GM21723 (cell line): Measurements from ENCODE around the gene WASHC4.

Experiments used
- ATAC-seq: cut with Tn5 transposase; IDR thresholded peaks from one replicate; pipeline ENCODE4 v1.9.1; 2021; ENCODE audit warnings: mild to moderate bottlenecking, moderate library complexity; ENCODE audit not compliant: unreplicated experiment

The WASHC4 gene

DNA sequence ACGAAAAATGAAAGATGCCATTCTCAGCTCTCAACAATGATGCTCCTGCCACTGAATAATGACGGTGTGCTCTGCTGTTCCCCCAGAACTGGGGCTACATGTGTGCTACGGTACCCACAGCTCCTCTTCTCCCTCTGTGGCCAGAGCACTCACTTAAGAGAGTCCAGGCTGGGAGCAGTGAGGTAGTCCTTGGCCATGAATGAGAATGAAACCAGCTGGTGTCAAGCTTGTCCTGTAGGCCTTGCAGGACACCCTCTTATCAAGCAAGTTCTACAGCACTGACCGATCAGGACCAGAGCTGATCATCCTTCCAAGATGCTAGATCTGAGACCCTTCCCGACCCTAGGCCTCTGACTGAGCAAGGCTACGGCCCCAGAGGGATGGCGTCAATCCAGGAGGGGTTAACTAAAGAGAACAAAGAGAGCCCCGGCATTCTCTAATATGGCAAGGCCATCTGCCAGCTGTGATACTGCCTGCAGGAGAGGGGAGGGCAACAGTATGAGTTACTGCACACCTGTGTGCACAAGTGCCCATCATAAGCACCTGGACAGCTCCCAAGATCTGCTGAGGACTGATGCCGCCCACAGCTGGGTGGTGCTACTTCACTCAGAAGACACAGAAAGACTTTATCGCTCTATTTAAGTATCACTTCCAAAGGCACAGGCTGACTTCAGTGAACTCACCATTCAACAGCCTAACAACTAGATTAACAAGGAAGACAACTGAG is 98.0 kb downstream of the WASHC4 start:
- no peak for ATAC-seq

DNA sequence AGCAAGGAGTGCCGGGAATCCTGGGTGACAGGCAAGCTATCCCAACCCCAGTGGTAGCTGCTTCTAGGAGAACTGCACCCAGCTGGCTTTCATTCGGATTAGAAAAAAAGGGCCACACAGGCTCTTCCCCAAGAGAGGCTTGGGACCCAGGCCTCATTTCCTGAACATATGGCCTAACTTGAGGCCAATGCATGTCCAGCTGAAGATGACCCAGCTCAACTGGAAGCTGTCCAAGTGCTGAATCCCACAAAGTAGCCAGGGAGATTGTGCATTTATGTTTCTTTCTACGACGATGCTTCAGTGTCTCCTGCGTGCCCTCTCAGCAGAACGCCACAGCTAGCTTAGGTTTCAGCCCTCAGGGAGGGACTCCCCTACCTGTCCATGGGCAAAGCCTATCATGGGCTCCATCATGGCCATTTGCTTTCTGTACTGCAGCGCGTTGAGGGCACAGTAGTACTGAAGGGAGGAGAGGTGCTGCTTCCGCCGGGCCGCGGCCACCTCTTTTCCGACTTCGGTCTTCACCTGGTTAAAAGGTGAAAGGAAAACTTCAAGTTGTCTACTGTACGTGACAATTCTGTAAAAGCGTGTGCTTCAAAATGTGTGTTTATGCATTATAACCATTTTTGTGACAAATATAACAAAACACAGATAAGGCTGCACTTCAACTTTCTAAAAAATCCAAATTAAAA is 99.3 kb downstream of the WASHC4 start:
- ATAC-seq: no peak

DNA sequence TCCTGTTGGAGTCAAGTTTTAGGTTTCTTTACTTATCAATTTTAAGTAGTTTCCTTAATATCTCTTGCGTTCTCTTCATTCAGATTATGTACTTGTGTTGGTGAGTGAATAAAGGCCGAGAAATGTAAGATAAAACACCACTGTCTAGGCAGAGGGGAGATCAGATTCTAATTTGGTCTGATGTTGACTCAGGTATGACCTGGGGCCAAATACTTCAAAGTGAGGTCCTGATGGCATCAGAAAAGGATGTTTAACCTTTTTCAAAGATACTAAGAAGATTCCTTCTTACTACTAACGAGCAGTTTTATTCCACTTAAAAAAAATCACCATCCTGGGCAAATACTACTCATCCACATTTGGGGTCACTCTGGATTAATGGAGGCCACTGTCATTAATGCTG is 101.6 kb downstream of the WASHC4 start:
- no peak for ATAC-seq

DNA sequence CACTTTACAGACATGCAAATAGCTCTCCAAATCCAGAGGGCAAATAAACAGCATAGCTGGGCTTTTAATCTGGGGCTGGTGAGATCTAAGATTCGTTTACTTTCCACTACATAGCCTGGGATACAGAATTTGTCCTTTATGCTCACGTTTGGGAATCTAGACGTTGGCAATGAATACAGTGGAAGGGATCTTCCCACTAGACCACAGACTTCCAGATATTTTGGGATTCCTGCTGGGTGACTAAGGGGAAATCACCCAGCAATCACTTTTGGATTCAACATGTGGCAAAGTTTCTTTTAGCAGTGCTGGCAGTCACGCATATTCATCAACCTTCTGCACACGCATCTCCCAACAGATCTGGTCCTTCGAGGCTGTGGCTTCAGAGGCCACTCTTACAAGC is 104.9 kb downstream of the WASHC4 start:
- ATAC-seq: no peak

DNA sequence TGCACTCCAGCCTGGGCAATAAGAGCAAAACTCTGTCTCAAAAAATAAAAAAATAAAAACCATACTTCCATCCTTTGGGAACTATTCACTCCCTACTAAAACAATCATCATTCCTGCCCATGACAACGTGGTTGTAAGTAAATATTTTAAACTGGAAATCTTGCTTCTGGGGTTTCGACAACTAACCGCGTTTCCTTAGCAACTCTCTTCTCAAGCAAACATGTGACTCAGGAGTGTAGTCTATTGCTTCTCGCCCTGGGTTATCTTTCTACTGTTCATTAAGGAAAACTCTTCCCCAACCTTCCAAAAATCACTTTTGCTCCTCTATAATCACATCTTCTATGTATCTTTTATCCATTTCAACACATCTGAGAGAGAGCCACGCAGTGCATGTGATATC is 106.6 kb downstream of the WASHC4 start:
- ATAC-seq: no peak

DNA sequence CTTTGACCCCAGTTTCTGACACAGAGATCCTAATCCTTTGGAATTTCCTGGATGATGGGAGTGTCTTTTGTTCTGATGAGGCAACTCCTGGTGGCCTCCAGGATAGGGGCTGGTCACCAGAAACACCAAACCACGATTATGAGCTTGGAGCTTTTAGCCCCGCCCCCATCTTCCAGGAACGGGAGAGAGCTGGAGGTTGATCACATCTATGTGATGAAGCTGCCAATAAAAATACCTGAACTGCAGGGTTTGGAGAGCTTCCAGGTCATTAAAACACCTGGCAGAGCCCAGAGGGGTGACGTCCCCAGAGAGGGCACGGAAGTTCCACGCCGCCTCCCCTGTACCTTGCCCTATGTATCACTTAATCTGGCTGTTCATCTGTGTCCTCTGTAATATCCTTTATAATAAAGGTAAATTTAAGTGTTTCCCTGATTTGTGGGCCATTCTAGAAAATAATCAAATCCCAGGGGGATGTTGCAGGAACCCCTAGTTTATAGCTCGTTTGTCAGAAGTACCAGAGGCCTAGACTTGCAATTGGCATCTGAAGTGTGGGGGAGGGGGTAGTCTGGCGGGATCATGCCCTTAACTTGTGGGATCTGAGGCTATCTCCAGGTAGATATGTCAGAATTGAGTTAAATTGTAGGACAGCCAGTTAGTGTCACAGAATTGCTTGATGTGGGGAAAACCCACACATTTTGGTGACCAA is 107.3 kb downstream of the WASHC4 start:
- no peak for ATAC-seq

DNA sequence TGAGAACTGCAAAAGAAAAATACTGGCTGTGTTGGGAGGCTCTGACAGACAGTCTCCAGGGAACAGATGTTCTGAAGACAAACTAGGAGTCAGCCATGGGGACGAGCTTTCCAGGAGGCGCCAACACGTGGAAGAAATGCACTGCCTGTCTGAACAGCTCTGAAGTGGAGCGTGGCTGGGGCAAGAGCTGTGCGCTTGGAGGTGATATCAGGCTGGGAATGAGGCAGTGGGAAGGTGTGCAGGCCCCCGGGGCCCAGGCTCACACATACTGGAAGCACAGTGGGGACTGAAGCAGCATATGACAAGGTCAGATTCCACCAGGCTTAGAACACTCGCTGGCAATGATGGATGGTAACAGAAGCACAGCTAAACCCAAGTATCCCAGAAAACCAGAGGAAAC is 110.9 kb downstream of the WASHC4 start:
- no peak for ATAC-seq
